Parathyroid adenoma (tissue), 2 donors: ENCODE results near the gene KRT6B.

Experiments
- H2AFZ ChIP-seq: fragments of 300-600 bp; sonication (generic); one replicate; pipeline ENCODE4 v1.7.0; 2017; ENCODE audit warnings: antibody characterized with exemption, mild to moderate bottlenecking
- H3K27ac ChIP-seq: fragments of 300-600 bp; sonication (generic); one replicate; pipeline ENCODE4 v1.7.0; 2017
- H3K27me3 ChIP-seq: fragments of 300-600 bp; sonication (generic); one replicate; pipeline ENCODE4 v1.7.0; 2017; ENCODE audit warnings: low read length; ENCODE audit not compliant: control insufficient read depth, insufficient read depth
- H3K36me3 ChIP-seq: fragments of 300-600 bp; sonication (generic); one replicate; pipeline ENCODE4 v1.7.0; 2017; ENCODE audit warnings: low read length; ENCODE audit not compliant: control insufficient read depth, insufficient read depth
- H3K4me1 ChIP-seq: fragments of 300-600 bp; sonication (generic); one replicate; pipeline ENCODE4 v1.7.0; 2017; ENCODE audit warnings: control low read depth
- H3K4me2 ChIP-seq: fragments of 300-600 bp; sonication (generic); one replicate; pipeline ENCODE4 v1.7.0; 2017; ENCODE audit warnings: low read length
- H3K4me3 ChIP-seq: fragments of 300-600 bp; sonication (generic); one replicate; pipeline ENCODE4 v1.7.0; 2017; ENCODE audit warnings: low read depth, low read length
- H3K79me2 ChIP-seq: fragments of 300-600 bp; sonication (generic); one replicate; pipeline ENCODE4 v1.7.0; 2017; ENCODE audit warnings: control low read depth
- H3K9ac ChIP-seq: fragments of 300-600 bp; sonication (generic); one replicate; pipeline ENCODE4 v1.7.0; 2017; ENCODE audit warnings: mild to moderate bottlenecking
- H3K9me3 ChIP-seq: fragments of 300-600 bp; sonication (generic); one replicate; pipeline ENCODE4 v1.7.0; 2017; ENCODE audit warnings: low read length; ENCODE audit not compliant: control insufficient read depth
- CTCF ChIP-seq: fragments of 300-600 bp; sonication (generic); IDR thresholded peaks from one replicate; pipeline ENCODE4 v1.7.0; 2017; ENCODE audit warnings: antibody characterized with exemption, mild to moderate bottlenecking
- donor health status: primary hyperparathyroidism.

KRT6B gene

GRCh38 chr12:52441320-52441911, 10.5 kb downstream of the KRT6B start:
- Histone ChIP-seq H3K4me1 (no peaks in the 10 kb centered on the region), H3K27ac (no peak overlapping the region), H2AFZ (no peak overlapping the region), H3K9me3 (no peaks in the 10 kb centered on the region), H3K4me3 (no peak overlapping the region), H3K79me2 (no peaks in the 10 kb centered on the region), H3K4me2 (no peak overlapping the region), H3K9ac (no peak overlapping the region), H3K27me3 (no peaks in the 10 kb centered on the region), H3K36me3 (no peaks in the 10 kb centered on the region)
- TF ChIP-seq CTCF: no peak

GRCh38 chr12:52440821-52441319, 11.1 kb downstream of the KRT6B start:
- Histone ChIP-seq H3K27ac (no peak overlapping the region), H3K9me3 (no peaks in the 10 kb centered on the region), H3K4me3 (no peak overlapping the region), H3K36me3 (no peaks in the 10 kb centered on the region), H3K4me2 (no peak overlapping the region), H3K27me3 (no peaks in the 10 kb centered on the region), H2AFZ (no peak overlapping the region), H3K9ac (no peak overlapping the region), H3K79me2 (no peaks in the 10 kb centered on the region), H3K4me1 (no peaks in the 10 kb centered on the region)
- TF ChIP-seq CTCF: no peak

GRCh38 chr12:52439845-52440244, 12.1 kb downstream of the KRT6B start:
- H3K4me3 ChIP-seq: no peak overlapping the region
- TF ChIP-seq CTCF: no peak
- H3K27ac ChIP-seq: no peak overlapping the region
- H3K9ac ChIP-seq: no peak overlapping the region
- no peaks in the 10 kb centered on the region for H3K9me3 ChIP-seq
- H3K4me1 ChIP-seq: no peaks in the 10 kb centered on the region
- H2AFZ ChIP-seq: no peak overlapping the region
- H3K36me3 ChIP-seq: no peaks in the 10 kb centered on the region
- no peak overlapping the region for H3K4me2 ChIP-seq
- H3K27me3 ChIP-seq: no peaks in the 10 kb centered on the region
- no peaks in the 10 kb centered on the region for H3K79me2 ChIP-seq

GRCh38 chr12:52439420-52439819, 12.5 kb downstream of the KRT6B start:
- Histone ChIP-seq H3K27ac (no peak overlapping the region), H3K27me3 (no peaks in the 10 kb centered on the region), H2AFZ (no peak overlapping the region), H3K4me2 (no peak overlapping the region), H3K4me3 (no peak overlapping the region), H3K9ac (no peak overlapping the region), H3K9me3 (no peaks in the 10 kb centered on the region), H3K36me3 (no peaks in the 10 kb centered on the region), H3K79me2 (no peaks in the 10 kb centered on the region), H3K4me1 (no peaks in the 10 kb centered on the region)
- no peak for TF ChIP-seq CTCF
